Measurements from ENCODE around the gene TUBB. TPM values are rescaled to one million over a fixed set of nuclear protein-coding genes. Genes with fewer than 3 reads are reported as not detected.

The TUBB gene
- total and polyA plus RNA-seq, 2 of the 8 experiments (the other 6 are each of a cell fraction or from before 2014, with no cell fraction given), result 1,880 to 3,022 TPM

DNA sequence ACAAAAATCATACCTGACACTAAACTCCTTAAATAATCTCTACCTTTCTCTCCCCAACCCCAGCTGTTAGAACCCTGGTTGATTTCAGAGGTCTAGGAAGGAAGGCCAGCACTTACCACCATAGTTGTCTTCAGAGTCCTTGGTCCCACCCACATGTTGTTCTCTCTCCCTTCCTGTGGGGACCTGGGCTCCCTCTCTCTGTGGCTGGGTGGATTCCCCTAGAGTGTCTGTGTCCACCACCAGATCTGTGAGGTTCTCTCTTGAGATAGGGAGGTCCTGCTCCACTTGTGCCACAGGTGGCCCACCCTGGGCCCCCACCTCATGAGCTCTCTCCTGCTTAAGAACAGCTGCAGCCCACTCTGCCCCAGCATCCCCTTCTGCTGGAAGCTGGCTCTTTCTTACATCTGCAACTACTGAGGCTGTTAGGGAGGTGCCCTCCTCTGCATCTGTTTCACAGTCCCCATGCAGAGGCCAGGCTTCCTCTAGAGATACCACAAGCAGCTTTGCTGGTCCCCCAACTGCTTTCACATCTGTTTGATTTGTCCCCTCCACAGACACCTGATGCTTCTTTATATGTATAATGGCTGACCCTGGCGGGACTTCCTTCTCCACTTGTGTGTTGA lies 8.3 kb upstream of the TUBB start:
- H3K79me2 ChIP-seq (ENCODE audit: control insufficient read depth in 1 of 2, insufficient read depth in 2 of 2, low read length in 2 of 2), result peaks cover 0 to 13% of the 10 kb centered on the region in 2 experiments; a peak in 2 of 4 replicates
- no peak overlapping the region for H3K4ac ChIP-seq (replicated peaks; ENCODE audit: insufficient read length, low read depth, low read length)
- peaks cover 5% of the 10 kb centered on the region for H3K23me2 ChIP-seq (ENCODE audit: low read depth, low read length)
- no peak overlapping the region for H3K14ac ChIP-seq (ENCODE audit: insufficient read length)
- no peak overlapping the region for H3K18ac ChIP-seq (ENCODE audit: extremely low read depth, low read length)
- H3K36me3 ChIP-seq (ENCODE audit: control insufficient read depth in 2 of 4, insufficient read depth in 4 of 4, low read length in 3 of 4), result peaks cover 29 to 60% (median 47%) of the 10 kb centered on the region in 4 experiments
- H2BK15ac ChIP-seq (ENCODE audit: low read length), result no peak overlapping the region
- no peak overlapping the region for H2BK20ac ChIP-seq (ENCODE audit: low read length)
- peaks cover 0 to 5% of the 10 kb centered on the region in 2 experiments for H4K20me1 ChIP-seq (replicated peaks in 1 of 2; ENCODE audit: control insufficient read depth in 1 of 2, insufficient read depth in 2 of 2, low read length in 2 of 2)
- no peak overlapping the region for H3K4me3 ChIP-seq (ENCODE audit: extremely low read depth in 1 of 4, insufficient read depth in 2 of 4, low read depth in 3 of 4, low read length in 4 of 4)
- H3K23ac ChIP-seq (ENCODE audit: insufficient read length), result no peak overlapping the region
- FAIRE-seq (no peak), DNase-seq (ENCODE audit: low read depth in 1 of 2, low spot score in 2 of 2) (no peak)
- H3K27ac ChIP-seq (ENCODE audit: low read depth, low read length), result no peak overlapping the region
- ChIA-PET POLR2A (ENCODE audit: partially characterized antibody) (interaction anchor here (0.8 to 35.9 kb wide), 7 partner anchors 6 to 107 kb away, joined by 3 to 732 read pairs (median 4); partner anchors contain the start of genes MDC1, NRM and TUBB), CTCF (ENCODE audit: partially characterized antibody) (interaction anchor here (1.1 to 2.5 kb wide), 6 partner anchors 9 to 19 kb away, joined by 3 to 19 read pairs (median 6); no protein-coding TSS in a partner anchor)
- no peak overlapping the region for H3K9ac ChIP-seq (replicated peaks in 1 of 4; ENCODE audit: extremely low read depth in 1 of 4, low read depth in 3 of 4, low read length in 3 of 4)
- H3K79me1 ChIP-seq (ENCODE audit: low read depth, low read length), result peaks cover 3% of the 10 kb centered on the region; the same call in 1 of the 2 replicates
- no peak overlapping the region for H3K4me2 ChIP-seq (ENCODE audit: insufficient read depth in 1 of 2, low read depth in 2 of 2, low read length in 2 of 2)
- H2BK5ac ChIP-seq (ENCODE audit: low read depth, low read length), result no peak overlapping the region
- H2AK5ac ChIP-seq (ENCODE audit: low read depth, low read length), result no peak overlapping the region
- H4K5ac ChIP-seq (ENCODE audit: insufficient read length, low read depth, low read length), result no peak overlapping the region
- H3K56ac ChIP-seq (replicated peaks; ENCODE audit: insufficient read length, low read depth, low read length), result no peak overlapping the region
- no peaks in the 10 kb centered on the region; a peak in 5 of 7 replicates for H3K4me1 ChIP-seq (replicated peaks in 1 of 4; ENCODE audit: control insufficient read depth in 3 of 4, insufficient read depth in 4 of 4, low read length in 3 of 4)
- H3K9me3 ChIP-seq (ENCODE audit: insufficient read depth in 2 of 2, low read depth in 1 of 2, low read length in 1 of 2), result no peaks in the 10 kb centered on the region
- H3K27me3 ChIP-seq (replicated peaks in 1 of 4; ENCODE audit: control insufficient read depth in 3 of 4, extremely low read depth in 1 of 4, insufficient read depth in 3 of 4, low read length in 3 of 4), result no peaks in the 10 kb centered on the region
- no peak overlapping the region for H4K8ac ChIP-seq (ENCODE audit: extremely low read depth, insufficient read depth, low read length)
- H2BK120ac ChIP-seq (replicated peaks; ENCODE audit: low read depth, low read length), result no peak overlapping the region
- H2BK12ac ChIP-seq (ENCODE audit: low read depth, low read length), result no peak overlapping the region
- 69% methylated on average over 1 of the region's 1 CpG; no CpG with 5 or more reads in 1 of the 2 experiments for WGBS, 2 experiments (ENCODE audit: extremely low coverage in 1 of 2, insufficient coverage in 1 of 2, insufficient read length in 1 of 2, insufficient replicate concordance in 2 of 2, low coverage in 1 of 2, low lambda C conversion rate in 2 of 2, missing lambda C conversion rate in 1 of 2)
- H2AFZ ChIP-seq (ENCODE audit: low read length), result no peak overlapping the region
- H4K91ac ChIP-seq (replicated peaks; ENCODE audit: insufficient read length, low read length), result no peak overlapping the region
- TF ChIP-seq, protein P1, sequence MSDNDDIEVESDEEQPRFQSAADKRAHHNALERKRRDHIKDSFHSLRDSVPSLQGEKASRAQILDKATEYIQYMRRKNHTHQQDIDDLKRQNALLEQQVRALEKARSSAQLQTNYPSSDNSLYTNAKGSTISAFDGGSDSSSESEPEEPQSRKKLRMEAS (IDR thresholded peaks at IDR 0.05), result no peak
- TF ChIP-seq BRCA1 (IDR thresholded peaks at IDR 0.05; ENCODE audit: low read depth, low read length) (no peak), YY1 (IDR thresholded peaks at IDR 0.05; ENCODE audit: low read depth, low read length) (no peak), TCF12 (IDR thresholded peaks at IDR 0.05; ENCODE audit: low read depth, low read length) (no peak), KDM4A (IDR thresholded peaks at IDR 0.05; ENCODE audit: low read depth, low read length, severe bottlenecking) (no peak), TAF1 (IDR thresholded peaks at IDR 0.05; ENCODE audit: low read depth, low read length) (no peak), CHD2 (IDR thresholded peaks at IDR 0.05; ENCODE audit: low read length) (no peak), POU5F1 (IDR thresholded peaks at IDR 0.05; ENCODE audit: low read depth, low read length) (no peak), SP2 (IDR thresholded peaks at IDR 0.05; ENCODE audit: low read length) (no peak), CBX5 (IDR thresholded peaks at IDR 0.05; ENCODE audit: low read depth, low read length) (no peak), SIRT6 (IDR thresholded peaks at IDR 0.05; ENCODE audit: low read length) (no peak)
- TF ChIP-seq, protein P2, sequence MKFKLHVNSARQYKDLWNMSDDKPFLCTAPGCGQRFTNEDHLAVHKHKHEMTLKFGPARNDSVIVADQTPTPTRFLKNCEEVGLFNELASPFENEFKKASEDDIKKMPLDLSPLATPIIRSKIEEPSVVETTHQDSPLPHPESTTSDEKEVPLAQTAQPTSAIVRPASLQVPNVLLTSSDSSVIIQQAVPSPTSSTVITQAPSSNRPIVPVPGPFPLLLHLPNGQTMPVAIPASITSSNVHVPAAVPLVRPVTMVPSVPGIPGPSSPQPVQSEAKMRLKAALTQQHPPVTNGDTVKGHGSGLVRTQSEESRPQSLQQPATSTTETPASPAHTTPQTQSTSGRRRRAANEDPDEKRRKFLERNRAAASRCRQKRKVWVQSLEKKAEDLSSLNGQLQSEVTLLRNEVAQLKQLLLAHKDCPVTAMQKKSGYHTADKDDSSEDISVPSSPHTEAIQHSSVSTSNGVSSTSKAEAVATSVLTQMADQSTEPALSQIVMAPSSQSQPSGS (IDR thresholded peaks at IDR 0.05; ENCODE audit: low read length), result no peak
